GM12875 (cell line): Measurements from ENCODE around the gene OR14K1.
"Not testable (repeated sequence)": the region's sequence is repeated elsewhere in the genome, so short reads cannot be mapped to it uniquely, and the experiment has no call there.

ENCODE experiments used
- H3K4me3 ChIP-seq: one replicate; pipeline ENCODE4 v1.5.1; 2011; ENCODE audit warnings: low read depth, low read length, control low read depth
- TF ChIP-seq, protein P1 (sequence below): IDR thresholded peaks from 2 replicates; pipeline ENCODE4 v1.5.1; 2011; ENCODE audit warnings: low read depth, mild to moderate bottlenecking, control low read depth, inconsistent platforms, low read length, moderate library complexity, borderline replicate concordance; ENCODE audit not compliant: insufficient read depth

Gene OR14K1, protein sequence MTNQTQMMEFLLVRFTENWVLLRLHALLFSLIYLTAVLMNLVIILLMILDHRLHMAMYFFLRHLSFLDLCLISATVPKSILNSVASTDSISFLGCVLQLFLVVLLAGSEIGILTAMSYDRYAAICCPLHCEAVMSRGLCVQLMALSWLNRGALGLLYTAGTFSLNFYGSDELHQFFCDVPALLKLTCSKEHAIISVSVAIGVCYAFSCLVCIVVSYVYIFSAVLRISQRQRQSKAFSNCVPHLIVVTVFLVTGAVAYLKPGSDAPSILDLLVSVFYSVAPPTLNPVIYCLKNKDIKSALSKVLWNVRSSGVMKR

DNA sequence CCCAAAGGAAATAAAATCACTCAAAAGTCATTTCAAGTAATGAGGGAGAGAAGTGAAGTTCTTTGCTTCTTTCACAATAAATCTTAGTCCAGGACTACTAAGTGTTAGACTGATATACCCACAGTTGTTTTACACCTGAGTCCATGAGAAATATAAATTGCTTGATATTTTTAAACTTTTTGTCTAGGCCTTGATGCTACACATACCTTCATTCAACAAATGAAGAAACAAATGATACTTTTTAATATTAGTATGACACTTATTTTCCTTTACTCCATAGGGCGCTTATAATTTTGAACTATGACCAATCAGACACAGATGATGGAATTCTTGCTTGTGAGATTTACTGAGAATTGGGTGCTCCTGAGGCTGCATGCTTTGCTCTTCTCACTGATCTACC is at the start of gene OR14K1:
OR14K1 (plus strand) TSS at position 301 of the 400 bp plus-strand sequence; CDS start at position 301, 0 bp downstream.
- TF ChIP-seq, protein P1, sequence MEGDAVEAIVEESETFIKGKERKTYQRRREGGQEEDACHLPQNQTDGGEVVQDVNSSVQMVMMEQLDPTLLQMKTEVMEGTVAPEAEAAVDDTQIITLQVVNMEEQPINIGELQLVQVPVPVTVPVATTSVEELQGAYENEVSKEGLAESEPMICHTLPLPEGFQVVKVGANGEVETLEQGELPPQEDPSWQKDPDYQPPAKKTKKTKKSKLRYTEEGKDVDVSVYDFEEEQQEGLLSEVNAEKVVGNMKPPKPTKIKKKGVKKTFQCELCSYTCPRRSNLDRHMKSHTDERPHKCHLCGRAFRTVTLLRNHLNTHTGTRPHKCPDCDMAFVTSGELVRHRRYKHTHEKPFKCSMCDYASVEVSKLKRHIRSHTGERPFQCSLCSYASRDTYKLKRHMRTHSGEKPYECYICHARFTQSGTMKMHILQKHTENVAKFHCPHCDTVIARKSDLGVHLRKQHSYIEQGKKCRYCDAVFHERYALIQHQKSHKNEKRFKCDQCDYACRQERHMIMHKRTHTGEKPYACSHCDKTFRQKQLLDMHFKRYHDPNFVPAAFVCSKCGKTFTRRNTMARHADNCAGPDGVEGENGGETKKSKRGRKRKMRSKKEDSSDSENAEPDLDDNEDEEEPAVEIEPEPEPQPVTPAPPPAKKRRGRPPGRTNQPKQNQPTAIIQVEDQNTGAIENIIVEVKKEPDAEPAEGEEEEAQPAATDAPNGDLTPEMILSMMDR = no peak

DNA sequence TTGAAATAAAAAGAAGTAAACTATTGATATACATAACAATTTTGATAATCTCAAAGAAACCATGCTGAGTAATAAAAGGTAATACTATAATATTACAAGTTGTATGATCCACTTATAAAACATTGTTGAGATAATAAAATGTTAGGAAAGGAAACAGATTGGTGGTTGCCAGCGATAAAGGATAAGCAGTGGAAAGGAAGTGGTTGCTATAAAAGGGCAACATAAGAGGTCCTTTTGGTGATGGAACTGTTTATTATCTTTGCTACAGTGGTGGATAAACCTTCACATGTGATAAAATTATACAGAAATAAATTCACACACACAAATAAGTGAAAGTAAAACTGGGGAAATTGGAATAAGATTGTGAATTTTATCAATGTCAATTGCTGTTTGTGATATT is 37.1 kb upstream of the OR14K1 start:
- H3K4me3 ChIP-seq = no peak overlapping the region
- TF ChIP-seq, protein P1 = no peak

More for the DNA sequence above, at the start of gene OR14K1:
- no peak within 1 kb of the TSS for H3K4me3 ChIP-seq

DNA sequence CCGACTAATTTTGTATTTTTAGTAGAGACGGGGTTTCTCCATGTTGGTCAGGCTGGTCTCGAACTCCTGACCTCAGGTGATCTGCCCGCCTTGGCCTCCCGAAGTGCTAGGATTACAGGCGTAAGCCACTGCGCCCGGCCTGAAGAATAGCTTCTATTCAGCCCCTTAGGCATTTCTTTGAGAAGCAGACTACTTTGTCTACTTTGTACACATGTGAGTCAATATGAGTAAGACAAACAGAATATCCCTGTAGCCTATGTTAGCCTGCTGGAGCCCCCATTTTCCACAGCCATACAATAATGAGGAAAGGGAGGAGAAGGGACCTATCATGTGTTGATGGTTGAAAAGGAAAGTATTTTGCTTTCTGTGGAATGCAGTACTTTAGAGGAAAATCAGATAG is 27.7 kb upstream of the OR14K1 start:
- H3K4me3 ChIP-seq = not testable (repeated sequence)

DNA sequence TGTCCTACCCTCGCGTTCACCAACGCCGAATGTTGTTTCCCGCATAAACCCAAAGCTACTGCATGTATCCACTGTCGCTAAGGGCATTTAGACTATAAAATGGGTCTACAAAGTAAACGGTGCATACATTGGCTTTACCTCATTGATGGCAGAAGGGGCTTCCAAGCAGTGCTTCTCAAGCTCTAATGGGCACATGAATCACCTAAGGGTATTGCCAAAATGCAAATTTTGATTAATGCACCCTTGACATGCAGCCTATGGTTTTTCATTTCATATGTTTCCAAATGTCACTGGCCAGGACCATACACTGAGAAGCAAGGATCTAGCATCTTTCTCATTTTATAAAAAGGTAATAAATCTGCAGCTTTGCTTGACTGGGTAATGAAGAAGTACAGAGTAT is 24.7 kb upstream of the OR14K1 start:
- TF ChIP-seq, protein P1 = no peak
- H3K4me3 ChIP-seq = no peak overlapping the region

DNA sequence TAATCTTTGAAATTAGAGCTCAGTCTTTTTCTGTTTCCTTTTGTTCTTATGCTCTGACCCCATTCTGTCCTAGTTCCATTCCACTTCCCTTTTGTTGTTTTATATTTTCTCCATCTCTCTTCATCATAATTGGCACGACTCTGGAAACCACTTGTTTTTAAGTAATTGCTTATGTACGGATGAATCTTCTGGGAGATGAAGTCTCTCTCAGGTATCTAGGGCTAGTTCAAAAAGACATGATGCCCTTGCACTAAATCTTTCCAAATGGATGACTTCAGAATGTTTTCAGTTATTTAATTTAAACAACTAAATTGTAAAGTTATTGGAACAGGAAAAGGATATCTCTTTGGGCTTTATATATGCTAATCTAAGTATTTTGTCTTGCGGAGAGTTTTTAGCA is 21.9 kb upstream of the OR14K1 start, which contains the start of gene OR6F1:
OR6F1 (minus strand) TSS at position 101 of the 400 bp plus-strand sequence. CDS start 3,891 bp downstream, outside the sequence.
- no peak within 1 kb of the TSS for H3K4me3 ChIP-seq
- TF ChIP-seq, protein P1 = no peak

DNA sequence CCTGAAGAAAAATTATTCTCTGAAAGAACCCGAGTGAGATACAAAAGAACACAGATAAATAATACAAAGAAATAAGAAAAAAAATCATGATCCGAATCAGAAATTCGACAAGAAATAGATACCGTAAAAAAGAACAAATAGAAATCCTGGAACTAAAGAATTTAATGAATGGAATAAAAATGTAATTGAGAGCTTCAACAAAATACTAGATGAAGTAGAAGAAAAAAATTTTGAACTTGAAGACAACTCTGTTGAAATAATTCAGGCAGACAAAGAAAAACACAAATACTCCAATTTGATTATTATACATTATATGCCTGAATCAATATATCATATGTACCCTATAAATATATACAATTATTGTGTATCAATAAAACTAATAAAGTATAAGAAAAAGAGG is 17.2 kb upstream of the OR14K1 start:
- TF ChIP-seq, protein P1 = no peak
- H3K4me3 ChIP-seq = no peak overlapping the region

DNA sequence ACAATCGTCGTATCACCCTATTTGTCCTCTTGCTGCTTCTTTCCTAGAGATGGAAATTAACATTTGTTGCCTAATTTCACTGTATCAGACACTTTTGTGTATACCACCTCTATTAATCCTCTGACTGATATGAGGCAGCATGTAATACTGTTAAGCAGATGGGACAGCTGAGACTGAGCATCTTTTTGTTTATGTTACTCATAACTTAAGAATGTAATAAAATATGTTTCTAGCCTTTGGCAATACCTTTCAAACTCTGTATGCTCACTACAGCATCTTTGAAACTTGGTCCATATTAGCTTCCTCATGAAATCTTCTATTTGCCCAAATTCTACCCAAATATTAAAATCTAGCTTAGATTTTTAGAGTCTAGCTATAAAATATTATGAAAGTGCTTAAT is 2.3 kb downstream of the OR14K1 start:
- TF ChIP-seq, protein P1 = no peak
- no peak overlapping the region for H3K4me3 ChIP-seq
